ENCODE results near the gene SPARCL1. TPM values are rescaled to one million over a fixed set of nuclear protein-coding genes. Genes with fewer than 3 reads are reported as not detected.

SPARCL1 gene
- total RNA-seq, 6 experiments from 2014 or later = not detected

GRCh38 chr4:87557348-87557747 is 28.2 kb upstream of the SPARCL1 start:
- Mint-ChIP-seq H3K9me3 (no peaks in the 10 kb centered on the region), H3K36me3 (ENCODE audit: low read depth) (no peaks in the 10 kb centered on the region), H3K4me1 (ENCODE audit: low read depth) (peaks cover 10% of the 10 kb centered on the region), H3K27me3 (ENCODE audit: insufficient read depth) (peaks cover 6% of the 10 kb centered on the region), H3K4me3 (no peak overlapping the region), H3K27ac (no peak overlapping the region)
- no peak for TF ChIP-seq CTCF (IDR thresholded peaks at IDR 0.05)
- DNase-seq = no peak

- DNase-seq = peak; percentile 78
- Mint-ChIP-seq H3K4me1 (ENCODE audit: low read depth) (peaks cover 10% of the 10 kb centered on the region), H3K9me3 (no peaks in the 10 kb centered on the region), H3K4me3 (no peak overlapping the region), H3K27ac (no peak overlapping the region), H3K36me3 (ENCODE audit: low read depth) (no peaks in the 10 kb centered on the region), H3K27me3 (ENCODE audit: insufficient read depth) (peaks cover 6% of the 10 kb centered on the region)
- no peak for TF ChIP-seq CTCF (IDR thresholded peaks at IDR 0.05)
Measured at GRCh38 chr4:87555773-87556619, 26.8 kb upstream of the SPARCL1 start.

GRCh38 chr4:87553182-87553581 is 24.0 kb upstream of the SPARCL1 start:
- Mint-ChIP-seq H3K27me3 (ENCODE audit: insufficient read depth) (peaks cover 14% of the 10 kb centered on the region), H3K4me3 (no peak overlapping the region), H3K4me1 (ENCODE audit: low read depth) (peaks cover 10% of the 10 kb centered on the region), H3K27ac (no peak overlapping the region), H3K9me3 (no peaks in the 10 kb centered on the region), H3K36me3 (ENCODE audit: low read depth) (no peaks in the 10 kb centered on the region)
- no peak for TF ChIP-seq CTCF (IDR thresholded peaks at IDR 0.05)
- no peak for DNase-seq

GRCh38 chr4:87551361-87551760 is 22.2 kb upstream of the SPARCL1 start:
- Mint-ChIP-seq H3K27me3 (ENCODE audit: insufficient read depth) (peaks cover 12% of the 10 kb centered on the region; the same call in 1 of the 2 replicates), H3K4me1 (ENCODE audit: low read depth) (peaks cover 9% of the 10 kb centered on the region), H3K36me3 (ENCODE audit: low read depth) (no peaks in the 10 kb centered on the region), H3K27ac (no peak overlapping the region), H3K4me3 (no peak overlapping the region), H3K9me3 (no peaks in the 10 kb centered on the region)
- TF ChIP-seq CTCF (IDR thresholded peaks at IDR 0.05) = no peak
- DNase-seq = no peak

- H3K27me3 Mint-ChIP-seq (ENCODE audit: insufficient read depth) = peaks cover 9% of the 10 kb centered on the region; the same call in 1 of the 2 replicates
- DNase-seq = no peak
- no peaks in the 10 kb centered on the region for H3K36me3 Mint-ChIP-seq (ENCODE audit: low read depth)
- TF ChIP-seq CTCF (IDR thresholded peaks at IDR 0.05) = no peak
- H3K4me3 Mint-ChIP-seq = no peak overlapping the region
- H3K9me3 Mint-ChIP-seq = no peaks in the 10 kb centered on the region
- H3K4me1 Mint-ChIP-seq (ENCODE audit: low read depth) = no peaks in the 10 kb centered on the region
- no peak overlapping the region for H3K27ac Mint-ChIP-seq
Measured at GRCh38 chr4:87547016-87547708, 18.0 kb upstream of the SPARCL1 start.
